Nephron progenitor cell (in vitro differentiated cells): ENCODE results near the gene KNOP1.

ENCODE experiments used
- DNase-seq: peaks from one replicate; pipeline ENCODE4 v3.0.0; 2021
- H3K27ac Mint-ChIP-seq: 2 replicates; pipeline ENCODE4 v1.8.0; 2021; ENCODE audit warnings: mild to moderate bottlenecking, moderate library complexity, mixed read lengths
- H3K27me3 Mint-ChIP-seq: 2 replicates; pipeline ENCODE4 v1.8.0; 2021; ENCODE audit warnings: mild to moderate bottlenecking, low read depth, mixed read lengths; ENCODE audit not compliant: poor library complexity
- H3K36me3 Mint-ChIP-seq: 2 replicates; pipeline ENCODE4 v1.8.0; 2021; ENCODE audit warnings: low read depth, mixed read lengths
- H3K4me1 Mint-ChIP-seq: 2 replicates; pipeline ENCODE4 v1.8.0; 2021; ENCODE audit warnings: mixed read lengths
- H3K4me3 Mint-ChIP-seq: 2 replicates; pipeline ENCODE4 v1.8.0; 2021; ENCODE audit warnings: mild to moderate bottlenecking, moderate library complexity, mixed read lengths
- H3K9me3 Mint-ChIP-seq: 2 replicates; pipeline ENCODE4 v1.8.0; 2021; ENCODE audit warnings: mild to moderate bottlenecking, moderate library complexity, mixed read lengths
- TF ChIP-seq, protein P1 (sequence below): fragments of 200-600 bp; sonication (generic); IDR thresholded peaks from 2 replicates; pipeline ENCODE4 v1.5.0; 2021; ENCODE audit warnings: antibody characterized with exemption

Gene KNOP1

DNA sequence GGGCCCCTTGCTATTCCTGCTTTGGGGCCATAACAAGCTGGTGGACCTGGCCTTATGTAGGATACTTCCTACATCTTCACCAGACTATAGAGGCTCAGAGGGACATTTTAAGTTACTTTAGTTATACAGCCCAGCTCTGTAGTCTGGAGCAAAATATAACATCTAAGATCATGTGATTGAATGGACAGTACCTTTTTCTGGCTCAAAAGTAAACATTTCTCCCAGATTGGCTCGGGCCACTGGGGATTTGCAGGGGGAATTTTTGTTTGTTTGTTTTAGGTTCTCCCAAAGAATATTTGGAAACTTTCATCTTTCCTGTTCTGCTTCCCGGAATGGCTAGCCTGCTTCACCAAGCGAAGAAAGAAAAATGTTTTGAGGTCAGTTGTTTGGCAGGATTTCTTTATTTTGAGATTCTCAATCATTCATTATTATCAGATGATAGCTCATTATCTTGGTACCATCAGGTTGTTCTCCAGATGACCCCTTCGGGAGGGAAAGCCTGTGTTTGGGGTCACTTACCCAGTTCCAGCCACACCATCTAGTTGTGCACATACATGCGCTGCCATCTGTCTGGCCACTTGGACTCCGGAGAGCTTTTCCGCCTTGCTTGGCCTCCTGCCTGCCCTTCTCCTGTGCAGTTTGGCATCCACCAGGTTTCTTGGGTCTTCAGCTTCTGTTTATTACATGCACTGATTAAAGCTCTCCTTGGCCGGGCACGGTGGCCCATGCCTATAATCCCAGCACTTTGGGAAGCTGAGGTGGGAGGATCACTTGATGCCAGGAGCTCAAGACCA lies 17.2 kb upstream of the KNOP1 start:
- H3K36me3 Mint-ChIP-seq, result peaks cover 77% of the 10 kb centered on the region

DNA sequence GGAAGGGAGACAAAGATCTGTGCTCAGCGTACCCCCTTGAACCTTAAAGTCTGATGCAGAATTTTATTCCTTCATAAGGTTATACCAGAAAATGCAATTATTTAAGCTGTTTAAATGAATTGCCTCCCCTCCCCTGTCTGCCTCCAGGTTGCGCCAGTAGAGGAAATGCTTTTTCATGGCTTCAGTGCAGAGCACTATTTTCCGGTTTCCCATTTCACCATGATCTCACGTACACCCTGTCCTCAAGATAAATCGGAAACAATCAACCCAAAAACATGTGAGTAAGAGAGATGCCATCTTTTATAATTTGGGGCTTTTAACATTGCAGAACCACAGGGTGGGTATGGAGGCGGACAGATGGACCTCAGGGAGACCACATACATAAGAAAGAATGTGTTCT lies 15.5 kb upstream of the KNOP1 start:
- Mint-ChIP-seq H3K9me3 (peaks cover 3% of the 10 kb centered on the region), H3K27ac (no peak overlapping the region), H3K4me3 (no peak overlapping the region), H3K27me3 (peaks cover 9% of the 10 kb centered on the region), H3K36me3 (peaks cover 68% of the 10 kb centered on the region), H3K4me1 (peaks cover 22% of the 10 kb centered on the region)
- TF ChIP-seq, protein P1, sequence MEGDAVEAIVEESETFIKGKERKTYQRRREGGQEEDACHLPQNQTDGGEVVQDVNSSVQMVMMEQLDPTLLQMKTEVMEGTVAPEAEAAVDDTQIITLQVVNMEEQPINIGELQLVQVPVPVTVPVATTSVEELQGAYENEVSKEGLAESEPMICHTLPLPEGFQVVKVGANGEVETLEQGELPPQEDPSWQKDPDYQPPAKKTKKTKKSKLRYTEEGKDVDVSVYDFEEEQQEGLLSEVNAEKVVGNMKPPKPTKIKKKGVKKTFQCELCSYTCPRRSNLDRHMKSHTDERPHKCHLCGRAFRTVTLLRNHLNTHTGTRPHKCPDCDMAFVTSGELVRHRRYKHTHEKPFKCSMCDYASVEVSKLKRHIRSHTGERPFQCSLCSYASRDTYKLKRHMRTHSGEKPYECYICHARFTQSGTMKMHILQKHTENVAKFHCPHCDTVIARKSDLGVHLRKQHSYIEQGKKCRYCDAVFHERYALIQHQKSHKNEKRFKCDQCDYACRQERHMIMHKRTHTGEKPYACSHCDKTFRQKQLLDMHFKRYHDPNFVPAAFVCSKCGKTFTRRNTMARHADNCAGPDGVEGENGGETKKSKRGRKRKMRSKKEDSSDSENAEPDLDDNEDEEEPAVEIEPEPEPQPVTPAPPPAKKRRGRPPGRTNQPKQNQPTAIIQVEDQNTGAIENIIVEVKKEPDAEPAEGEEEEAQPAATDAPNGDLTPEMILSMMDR, result no peak
- DNase-seq, result no peak

More for the DNA sequence above, 17.2 kb upstream of the KNOP1 start:
- Mint-ChIP-seq H3K4me1 (peaks cover 22% of the 10 kb centered on the region), H3K4me3 (no peak overlapping the region), H3K27me3 (peaks cover 9% of the 10 kb centered on the region), H3K27ac (peak overlapping the region; percentile 53), H3K9me3 (peaks cover 3% of the 10 kb centered on the region)
- DNase-seq, result no peak
- TF ChIP-seq, protein P1, result no peak

DNA sequence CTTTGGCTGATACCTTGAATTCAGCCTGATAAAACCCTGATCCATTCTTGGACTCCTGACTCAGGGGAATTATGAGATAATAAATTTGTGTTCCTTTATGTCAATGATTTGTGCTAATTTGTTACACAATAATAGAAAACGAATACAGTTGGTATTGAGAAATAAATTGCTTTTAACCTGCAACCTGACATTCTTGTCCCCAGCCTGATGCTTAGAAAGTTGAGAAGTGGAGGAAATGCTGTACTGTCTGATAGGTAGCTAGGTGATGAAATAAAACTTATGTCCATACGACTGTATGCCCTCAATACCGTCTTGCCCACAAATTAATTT lies 10.6 kb upstream of the KNOP1 start:
- peaks cover 3% of the 10 kb centered on the region for H3K9me3 Mint-ChIP-seq
- TF ChIP-seq, protein P1, result no peak
- H3K27ac Mint-ChIP-seq, result no peak overlapping the region
- peaks cover 6% of the 10 kb centered on the region for H3K27me3 Mint-ChIP-seq
- peaks cover 45% of the 10 kb centered on the region for H3K36me3 Mint-ChIP-seq
- H3K4me1 Mint-ChIP-seq, result no peaks in the 10 kb centered on the region
- H3K4me3 Mint-ChIP-seq, result no peak overlapping the region
- no peak for DNase-seq

DNA sequence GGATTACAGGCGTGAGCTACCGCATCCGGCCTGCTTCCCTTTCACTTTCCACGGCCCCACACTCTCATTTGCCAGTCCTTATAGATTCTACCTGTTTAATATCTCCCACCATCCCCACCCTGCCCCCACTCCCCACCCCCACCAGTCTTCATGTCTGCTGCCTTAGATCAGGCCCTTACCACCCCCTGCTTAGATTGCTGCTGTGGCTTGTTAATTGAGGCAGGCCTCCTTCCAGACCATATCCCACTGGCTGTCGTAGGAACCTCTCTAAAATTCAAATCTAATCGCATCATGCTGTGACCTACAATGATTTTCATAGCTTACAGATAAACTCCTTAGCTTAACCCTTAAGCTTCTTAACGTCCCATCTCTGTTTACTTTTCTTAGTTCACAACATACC lies 5.0 kb upstream of the KNOP1 start:
- no peaks in the 10 kb centered on the region for H3K27me3 Mint-ChIP-seq
- H3K9me3 Mint-ChIP-seq, result no peaks in the 10 kb centered on the region
- TF ChIP-seq, protein P1, result no peak
- DNase-seq, result no peak
- peaks cover 6% of the 10 kb centered on the region for H3K36me3 Mint-ChIP-seq
- H3K4me1 Mint-ChIP-seq, result peaks cover 14% of the 10 kb centered on the region
- H3K4me3 Mint-ChIP-seq, result no peak overlapping the region
- no peak overlapping the region for H3K27ac Mint-ChIP-seq

DNA sequence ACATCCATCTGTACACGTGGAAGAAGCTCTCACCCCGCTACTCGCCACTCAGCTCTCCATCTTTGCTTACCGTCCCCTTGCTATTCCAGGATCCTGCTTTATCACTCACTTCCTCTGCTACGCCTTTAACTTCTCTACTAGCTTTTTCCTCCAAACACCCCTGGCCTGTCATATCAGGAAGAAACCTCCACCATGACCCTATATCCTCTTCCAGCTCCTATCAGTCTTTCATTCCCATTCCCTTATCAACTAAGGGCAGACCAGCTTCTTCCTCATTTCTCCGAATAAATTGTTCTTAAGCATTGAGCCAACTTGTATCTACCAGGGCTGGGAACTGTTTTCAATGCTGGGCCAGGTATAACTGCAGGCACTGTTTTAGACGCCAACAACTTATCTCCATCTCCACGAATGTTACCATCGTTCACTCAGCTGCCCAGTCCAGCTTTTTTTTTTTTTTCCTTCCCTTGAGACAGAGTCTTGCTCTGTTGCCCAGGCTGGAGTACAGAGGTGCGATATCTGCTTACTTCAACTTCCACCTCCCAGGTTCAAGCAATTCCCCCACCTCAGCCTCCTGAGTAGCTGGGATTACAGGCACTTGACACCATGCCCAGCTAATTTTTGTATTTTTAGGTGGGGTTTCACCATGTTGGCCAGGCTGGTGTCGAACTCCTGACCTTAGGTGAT lies 4.4 kb upstream of the KNOP1 start:
- DNase-seq, result no peak
- no peaks in the 10 kb centered on the region for H3K27me3 Mint-ChIP-seq
- no peak overlapping the region for H3K4me3 Mint-ChIP-seq
- TF ChIP-seq, protein P1, result no peak
- H3K9me3 Mint-ChIP-seq, result no peaks in the 10 kb centered on the region
- H3K4me1 Mint-ChIP-seq, result peaks cover 14% of the 10 kb centered on the region
- H3K27ac Mint-ChIP-seq, result no peak overlapping the region
- peaks cover 6% of the 10 kb centered on the region for H3K36me3 Mint-ChIP-seq

DNA sequence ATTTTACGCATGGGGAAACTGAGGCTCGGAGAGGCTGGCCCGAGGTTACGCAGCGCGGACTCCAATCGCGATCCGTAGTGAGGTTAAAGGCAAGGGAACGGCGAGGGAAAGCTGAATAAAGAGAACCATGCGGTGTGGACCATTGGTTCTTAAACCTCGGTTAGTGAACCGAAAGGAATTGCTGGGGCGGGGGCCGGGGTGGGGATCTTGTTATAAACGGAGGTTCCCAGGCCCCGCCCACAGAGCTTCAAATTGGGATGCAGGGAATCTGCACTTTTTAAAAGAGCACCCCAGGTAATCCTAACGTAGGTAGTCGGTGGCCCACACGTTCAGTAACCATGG lies 568 bp upstream of the KNOP1 start:
- peak; percentile 40 for DNase-seq
- Mint-ChIP-seq H3K4me3 (peak overlapping the region; percentile 96), H3K27me3 (no peaks in the 10 kb centered on the region)

More for the DNA sequence above, 568 bp upstream of the KNOP1 start:
- H3K9me3 Mint-ChIP-seq, result no peaks in the 10 kb centered on the region
- no peak overlapping the region for H3K27ac Mint-ChIP-seq
- H3K4me1 Mint-ChIP-seq, result peaks cover 33% of the 10 kb centered on the region
- TF ChIP-seq, protein P1, result no peak
- peaks cover 15% of the 10 kb centered on the region for H3K36me3 Mint-ChIP-seq
